HepG2 (cell line): ENCODE results near the gene GPR83. TPM values are rescaled to one million over a fixed set of nuclear protein-coding genes. Genes with fewer than 3 reads are reported as not detected.
A peak's percentile ranks its signal among the peaks of the same experiment; 100 is the strongest.

Source experiments
- ATAC-seq: fragments of 200-7000 bp; cut with Tn5 transposase; 3 replicates; pipeline ENCODE4 v1.9.1; 2020; ENCODE audit warnings: mild to moderate bottlenecking, moderate library complexity
- BruUV-seq: library from RNA; stranded (reverse); fragments of 400-500 nt; replicated peaks from 2 replicates; lab custom pipeline; 2021; lab: Mats Ljungman, UMichigan
- CTCF ChIA-PET: fragments of 300-600 bp; formaldehyde crosslinking; extraction: SDS; loops from one replicate; lab custom pipeline; 2021; ENCODE audit warnings: low total read pairs, inconsistent platforms, low intra/inter-chr PET ratio; lab: Yijun Ruan, JAX
- POLR2A ChIA-PET: fragments of 350-600 bp; sonication (Branson Sonifier 250); formaldehyde crosslinking; loops from one replicate; lab custom pipeline; 2020; ENCODE audit warnings: antibody characterized with exemption, inconsistent platforms; lab: Yijun Ruan, JAX
- DNase-seq: peaks from one replicate; pipeline ENCODE4 v3.0.0-alpha.2; 2015; ENCODE audit warnings: low spot score
- FAIRE-seq: peaks from 3 replicates; lab custom pipeline; 2011; peaks lifted over from hg19 to GRCh38; lab: Jason Lieb, UNC
- H2AFZ ChIP-seq: one replicate; pipeline ENCODE4 v1.6.1; 2011; ENCODE audit warnings: low read length, inconsistent platforms
- H3K27ac ChIP-seq: fragments of 300-600 bp; 3 replicates; pipeline ENCODE4 v1.8.0; 2011; ENCODE audit warnings: mixed run types, mild to moderate bottlenecking, mixed read lengths, low read length, inconsistent platforms; ENCODE audit not compliant: insufficient read depth; ENCODE audit errors: extremely low read length
- H3K27me3 ChIP-seq, 2 experiments: fragments of 200-600 bp in 1 of 2; 2 replicates in 1 of 2; 3 replicates in 1 of 2; pipeline versions ENCODE4 v1.6.0 to v1.8.0; 2011; ENCODE audit warnings: low read length in 2 of 2, mild to moderate bottlenecking in 2 of 2, moderate library complexity in 2 of 2, inconsistent platforms in 1 of 2; ENCODE audit not compliant: insufficient read depth in 2 of 2, control insufficient read depth in 1 of 2
- H3K36me3 ChIP-seq, 2 experiments: fragments of 200-600 bp in 1 of 2; replicated peaks in 1 of 2; 2 replicates in 1 of 2; 3 replicates in 1 of 2; pipeline versions ENCODE4 v1.5.1 to v1.8.0; 2011; ENCODE audit warnings: low read length in 2 of 2, inconsistent platforms in 1 of 2; ENCODE audit not compliant: insufficient read depth in 2 of 2, control insufficient read depth in 1 of 2
- H3K4me1 ChIP-seq: 2 replicates; pipeline ENCODE4 v1.5.1; 2012; ENCODE audit warnings: low read length, inconsistent platforms; ENCODE audit not compliant: insufficient read depth
- H3K4me2 ChIP-seq: 2 replicates; pipeline ENCODE4 v1.6.0; 2011; ENCODE audit warnings: low read depth, low read length, inconsistent platforms
- H3K4me3 ChIP-seq, 3 experiments: fragments of 200-600 bp in 1 of 3; sonication (generic), shearing (Covaris generic) in 1 of 3; replicated peaks in 1 of 3; 2 replicates each; pipeline ENCODE4 v1.5.1; 2011 to 2016; ENCODE audit warnings: low read length in 3 of 3, inconsistent platforms in 2 of 3, low read depth in 2 of 3, mild to moderate bottlenecking in 2 of 3, control low read depth in 1 of 3, mixed read lengths in 1 of 3; ENCODE audit not compliant: insufficient read depth in 1 of 3
- H3K79me2 ChIP-seq: one replicate; pipeline ENCODE4 v1.6.1; 2011; ENCODE audit warnings: low read length, inconsistent platforms; ENCODE audit not compliant: insufficient read depth
- H3K9ac ChIP-seq: 2 replicates; pipeline ENCODE4 v1.6.0; 2011; ENCODE audit warnings: mild to moderate bottlenecking, low read depth, low read length, inconsistent platforms; ENCODE audit not compliant: insufficient read depth
- H3K9me3 ChIP-seq: 2 replicates; pipeline ENCODE4 v1.5.1; 2012; ENCODE audit warnings: mild to moderate bottlenecking, low read length
- H4K20me1 ChIP-seq: 2 replicates; pipeline ENCODE4 v1.6.0; 2011; ENCODE audit warnings: inconsistent platforms, mild to moderate bottlenecking, low read length, moderate library complexity; ENCODE audit not compliant: insufficient read depth
- ARNT ChIP-seq: fragments of 450-650 bp; IDR thresholded peaks from 2 replicates; pipeline ENCODE4 v1.6.1; 2017
- BRD4 ChIP-seq: sonication (generic); formaldehyde crosslinking; IDR thresholded peaks from 2 replicates; pipeline ENCODE4 v1.4.0; 2020; ENCODE audit warnings: missing genetic modification reagents
- HMGXB4 ChIP-seq, 2 experiments: sonication (generic) in 1 of 2; formaldehyde crosslinking in 1 of 2; IDR thresholded peaks; 2 replicates each; pipeline versions ENCODE4 v1.4.0 to v1.6.1; 2018 to 2020; ENCODE audit warnings: missing genetic modification reagents in 2 of 2, borderline replicate concordance in 1 of 2, low read depth in 1 of 2, mild to moderate bottlenecking in 1 of 2, missing biosample characterization in 1 of 2
- KLF11 ChIP-seq: IDR thresholded peaks from 2 replicates; pipeline ENCODE4 v1.6.1; 2016; ENCODE audit warnings: missing compliant biosample characterization
- KLF9 ChIP-seq: IDR thresholded peaks from 2 replicates; pipeline ENCODE4 v1.6.1; 2016; ENCODE audit warnings: low read depth
- NCOA2 ChIP-seq: sonication (generic); formaldehyde crosslinking; IDR thresholded peaks from 2 replicates; pipeline ENCODE4 v1.8.0; 2022; ENCODE audit warnings: inconsistent platforms
- PHF21A ChIP-seq: sonication (generic); formaldehyde crosslinking; IDR thresholded peaks from 2 replicates; pipeline ENCODE4 v1.5.0; 2020; ENCODE audit warnings: mild to moderate bottlenecking, missing genetic modification reagents
- WIZ ChIP-seq: sonication (generic); formaldehyde crosslinking; IDR thresholded peaks from 2 replicates; pipeline ENCODE4 v1.5.1; 2020; ENCODE audit warnings: mild to moderate bottlenecking, missing genetic modification reagents
- ZNF460 ChIP-seq: sonication (generic); formaldehyde crosslinking; IDR thresholded peaks from 2 replicates; pipeline ENCODE4 v1.5.1; 2020; ENCODE audit warnings: missing genetic modification reagents, mild to moderate bottlenecking, borderline replicate concordance
- ZNF550 ChIP-seq: sonication (generic); formaldehyde crosslinking; IDR thresholded peaks from 2 replicates; pipeline ENCODE4 v1.4.0; 2020; ENCODE audit warnings: mild to moderate bottlenecking, missing genetic modification reagents, borderline replicate concordance
- ZNF564 ChIP-seq: sonication (generic); formaldehyde crosslinking; IDR thresholded peaks from 2 replicates; pipeline ENCODE4 v1.8.1; 2023; ENCODE audit warnings: mild to moderate bottlenecking, missing genetic modification reagents
- WGBS: methylation state at CpG from one replicate; pipeline ENCODE4 v1.1.6; 2017; ENCODE audit warnings: low lambda C conversion rate; 5-methylcytosine and 5-hydroxymethylcytosine counted together
- in situ Hi-C: cut with HindIII; loops from 2 replicates; pipeline ENCODE4 v1.10.0; 2017; ENCODE audit warnings: low pct_unique_long_range_greater_than_20kb; ENCODE audit not compliant: extremely low pct_ligation_motif_present
- intact Hi-C: fragments of 100-400 bp; cut with micrococcal nuclease; formaldehyde crosslinking; loops from one replicate; pipeline ENCODE4 v1.10.0; 2022; ENCODE audit not compliant: unreplicated experiment
- polyA plus RNA-seq, 8 experiments: library from polyadenylated mRNA; depleted of rRNA in 3 of 8; stranded (reverse) in 7 of 8; unstranded in 1 of 8; fragments of >200 nt; fragmentation: Illumina TruSeq in 4 of 8; extraction: Trizol in 4 of 8; gene quantifications; 2 replicates each; pipeline versions ENCODE4 v1.2.1 to v1.2.3, GENCODE V29; 2011 to 2016; ENCODE audit warnings: low read depth in 4 of 8, missing spikeins in 1 of 8, mixed read lengths in 1 of 8; ENCODE audit not compliant: insufficient read depth in 1 of 8
- total RNA-seq, 5 experiments: library from RNA; depleted of rRNA; stranded (reverse); fragments of >200 nt; fragmentation: Illumina TruSeq; extraction: Trizol; gene quantifications; 2 replicates each; pipeline ENCODE4 v1.2.3, GENCODE V29; 2016; ENCODE audit warnings: low read depth in 1 of 5
- TF ChIP-seq, protein P1 (sequence below): sonication (generic); formaldehyde crosslinking; IDR thresholded peaks from 2 replicates; pipeline ENCODE4 v1.4.0; 2020; ENCODE audit warnings: missing genetic modification reagents

Gene GPR83
- total and polyA plus RNA-seq, 2 of the 13 experiments (the other 11 are each of a cell fraction or from before 2014, with no cell fraction given), result 0.04 to 0.11 TPM

- CTCF ChIA-PET, result no interaction called here
- Histone ChIP-seq H3K36me3 (no peaks in the 10 kb centered on the region), H3K27ac (no peak overlapping the region), H3K9ac (no peak overlapping the region), H3K4me1 (peaks cover 27% of the 10 kb centered on the region)
- WGBS, result 70% methylated on average over 4 of the region's 4 CpGs
- BruUV-seq, result no TSS peak
- TF ChIP-seq, protein P1, sequence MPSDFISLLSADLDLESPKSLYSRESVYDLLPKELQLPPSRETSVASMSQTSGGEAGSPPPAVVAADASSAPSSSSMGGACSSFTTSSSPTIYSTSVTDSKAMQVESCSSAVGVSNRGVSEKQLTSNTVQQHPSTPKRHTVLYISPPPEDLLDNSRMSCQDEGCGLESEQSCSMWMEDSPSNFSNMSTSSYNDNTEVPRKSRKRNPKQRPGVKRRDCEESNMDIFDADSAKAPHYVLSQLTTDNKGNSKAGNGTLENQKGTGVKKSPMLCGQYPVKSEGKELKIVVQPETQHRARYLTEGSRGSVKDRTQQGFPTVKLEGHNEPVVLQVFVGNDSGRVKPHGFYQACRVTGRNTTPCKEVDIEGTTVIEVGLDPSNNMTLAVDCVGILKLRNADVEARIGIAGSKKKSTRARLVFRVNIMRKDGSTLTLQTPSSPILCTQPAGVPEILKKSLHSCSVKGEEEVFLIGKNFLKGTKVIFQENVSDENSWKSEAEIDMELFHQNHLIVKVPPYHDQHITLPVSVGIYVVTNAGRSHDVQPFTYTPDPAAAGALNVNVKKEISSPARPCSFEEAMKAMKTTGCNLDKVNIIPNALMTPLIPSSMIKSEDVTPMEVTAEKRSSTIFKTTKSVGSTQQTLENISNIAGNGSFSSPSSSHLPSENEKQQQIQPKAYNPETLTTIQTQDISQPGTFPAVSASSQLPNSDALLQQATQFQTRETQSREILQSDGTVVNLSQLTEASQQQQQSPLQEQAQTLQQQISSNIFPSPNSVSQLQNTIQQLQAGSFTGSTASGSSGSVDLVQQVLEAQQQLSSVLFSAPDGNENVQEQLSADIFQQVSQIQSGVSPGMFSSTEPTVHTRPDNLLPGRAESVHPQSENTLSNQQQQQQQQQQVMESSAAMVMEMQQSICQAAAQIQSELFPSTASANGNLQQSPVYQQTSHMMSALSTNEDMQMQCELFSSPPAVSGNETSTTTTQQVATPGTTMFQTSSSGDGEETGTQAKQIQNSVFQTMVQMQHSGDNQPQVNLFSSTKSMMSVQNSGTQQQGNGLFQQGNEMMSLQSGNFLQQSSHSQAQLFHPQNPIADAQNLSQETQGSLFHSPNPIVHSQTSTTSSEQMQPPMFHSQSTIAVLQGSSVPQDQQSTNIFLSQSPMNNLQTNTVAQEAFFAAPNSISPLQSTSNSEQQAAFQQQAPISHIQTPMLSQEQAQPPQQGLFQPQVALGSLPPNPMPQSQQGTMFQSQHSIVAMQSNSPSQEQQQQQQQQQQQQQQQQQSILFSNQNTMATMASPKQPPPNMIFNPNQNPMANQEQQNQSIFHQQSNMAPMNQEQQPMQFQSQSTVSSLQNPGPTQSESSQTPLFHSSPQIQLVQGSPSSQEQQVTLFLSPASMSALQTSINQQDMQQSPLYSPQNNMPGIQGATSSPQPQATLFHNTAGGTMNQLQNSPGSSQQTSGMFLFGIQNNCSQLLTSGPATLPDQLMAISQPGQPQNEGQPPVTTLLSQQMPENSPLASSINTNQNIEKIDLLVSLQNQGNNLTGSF (CRISPR knock-in tag), result no peak
- TF ChIP-seq, all 625 proteins: peak for 0
- H2AFZ ChIP-seq, result no peak overlapping the region
- H3K4me2 ChIP-seq, result no peak overlapping the region
- DNase-seq (no peak), ATAC-seq (no peak), FAIRE-seq (no peak)
- no peaks in the 10 kb centered on the region for H3K9me3 ChIP-seq
- H4K20me1 ChIP-seq, result no peaks in the 10 kb centered on the region
- intact Hi-C loops, result no loop called here
- H3K27me3 ChIP-seq, result peaks cover 6 to 38% of the 10 kb centered on the region in 2 experiments; a peak in 3 of 5 replicates
- POLR2A ChIA-PET, result no interaction called here
- H3K4me3 ChIP-seq, result no peak overlapping the region
- no peaks in the 10 kb centered on the region for H3K79me2 ChIP-seq
- in situ Hi-C loops, result loop anchor here (25.0 kb wide), 1 partner anchor 213 kb away; no protein-coding TSS in a partner anchor
Measured at GRCh38 chr11:94400050-94400449, 1.2 kb downstream of the GPR83 start.

DNA sequence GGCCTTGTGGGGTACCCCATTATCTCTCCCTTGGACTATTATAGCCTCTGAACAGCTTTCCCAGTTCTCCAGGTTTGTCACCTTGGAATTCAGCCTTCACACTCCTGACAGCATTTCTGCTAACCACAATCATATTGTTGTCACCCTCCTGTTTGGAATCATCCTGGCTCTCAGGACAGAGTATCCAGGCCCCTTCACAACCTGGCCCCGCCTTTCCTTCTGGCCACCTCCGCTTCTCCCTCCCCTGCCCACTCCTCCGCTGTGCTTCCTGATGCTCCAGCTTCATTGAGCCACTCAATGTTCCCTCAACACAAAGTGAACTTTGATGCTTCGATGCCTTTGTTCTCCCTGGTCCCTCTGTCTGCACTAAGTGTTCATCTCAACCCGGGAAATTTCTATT lies 3.1 kb downstream of the GPR83 start:
- BruUV-seq, result no TSS peak
- FAIRE-seq (no peak), ATAC-seq (peak; percentile 21; the same call in 2 of the 3 replicates), DNase-seq (peak; percentile 10)
- peaks cover 21% of the 10 kb centered on the region for H3K4me1 ChIP-seq
- H3K27me3 ChIP-seq, result peaks cover 6 to 38% of the 10 kb centered on the region in 2 experiments; a peak in 4 of 5 replicates
- no peaks in the 10 kb centered on the region for H3K79me2 ChIP-seq
- H2AFZ ChIP-seq, result no peak overlapping the region
- intact Hi-C loops (no loop called here), in situ Hi-C loops (no loop called here)
- H3K36me3 ChIP-seq, result no peaks in the 10 kb centered on the region
- 2% methylated on average over 5 of the region's 5 CpGs for WGBS
- no peak overlapping the region for H3K4me3 ChIP-seq
- ChIA-PET POLR2A (no interaction called here), CTCF (no interaction called here)
- H3K9ac ChIP-seq, result no peak overlapping the region
- no peaks in the 10 kb centered on the region for H4K20me1 ChIP-seq
- no peaks in the 10 kb centered on the region for H3K9me3 ChIP-seq
- H3K4me2 ChIP-seq, result no peak overlapping the region
- H3K27ac ChIP-seq, result no peak overlapping the region
- no peak for TF ChIP-seq BRD4 (CRISPR knock-in tag)
- no peak for TF ChIP-seq KLF9 (CRISPR knock-in tag)
- no peak for TF ChIP-seq ZNF564 (CRISPR knock-in tag)
- TF ChIP-seq NCOA2 (CRISPR knock-in tag), result no peak
- TF ChIP-seq ARNT, result no peak
- no peak for TF ChIP-seq ZNF550 (CRISPR knock-in tag)
- no peak for TF ChIP-seq WIZ (CRISPR knock-in tag)
- TF ChIP-seq KLF11 (CRISPR knock-in tag), result no peak
- TF ChIP-seq ZNF460, result no peak
- TF ChIP-seq PHF21A (CRISPR knock-in tag), result no peak
- TF ChIP-seq HMGXB4 (CRISPR knock-in tag; IDR thresholded peaks at IDR 0.05; ENCODE audit: borderline replicate concordance in 1 of 2, low read depth in 1 of 2), result no peak
